ENCODE data around the gene GDPD2. TPM values are rescaled to one million over a fixed set of nuclear protein-coding genes. Genes with fewer than 3 reads are reported as not detected.

GDPD2 gene
- total and polyA plus RNA-seq, 2 donors (not counting 3 experiments of a cell fraction or from before 2014, with no cell fraction given) = 0.08 to 0.29 TPM

DNA sequence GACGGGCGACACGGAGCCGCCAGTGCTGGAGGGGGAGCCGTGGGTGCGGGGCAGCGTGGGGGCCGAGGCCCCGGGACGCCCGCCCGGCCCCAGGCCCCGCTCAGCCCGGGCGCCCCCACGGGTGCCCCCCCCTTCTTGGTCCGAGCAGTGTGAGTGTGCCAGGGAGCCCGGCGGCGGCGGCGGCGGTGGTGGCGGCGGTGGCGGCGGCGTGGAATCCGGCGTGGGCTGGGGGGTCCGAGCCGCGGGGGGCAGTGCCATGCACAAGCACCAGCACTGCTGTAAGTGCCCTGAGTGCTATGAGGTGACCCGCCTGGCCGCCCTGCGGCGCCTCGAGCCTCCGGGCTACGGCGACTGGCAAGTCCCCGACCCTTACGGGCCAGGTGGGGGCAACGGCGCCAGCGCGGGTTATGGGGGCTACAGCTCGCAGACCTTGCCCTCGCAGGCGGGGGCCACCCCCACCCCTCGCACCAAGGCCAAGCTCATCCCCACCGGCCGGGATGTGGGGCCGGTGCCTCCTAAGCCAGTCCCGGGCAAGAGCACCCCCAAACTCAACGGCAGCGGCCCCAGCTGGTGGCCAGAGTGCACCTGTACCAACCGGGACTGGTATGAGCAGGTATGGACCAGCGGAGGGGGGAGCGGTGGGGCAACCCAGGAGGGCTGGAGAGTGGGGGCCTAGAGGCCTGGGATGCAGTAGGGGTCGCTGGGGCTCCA, 22.0 kb downstream of the GDPD2 start:
- H3K9ac ChIP-seq (replicated peaks; ENCODE audit: extremely low read depth, insufficient read depth, low read length) = no peak overlapping the region
- H3K4me2 ChIP-seq (ENCODE audit: insufficient read depth, low read length) = no peak overlapping the region
- TF ChIP-seq, protein P1, sequence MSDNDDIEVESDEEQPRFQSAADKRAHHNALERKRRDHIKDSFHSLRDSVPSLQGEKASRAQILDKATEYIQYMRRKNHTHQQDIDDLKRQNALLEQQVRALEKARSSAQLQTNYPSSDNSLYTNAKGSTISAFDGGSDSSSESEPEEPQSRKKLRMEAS (IDR thresholded peaks at IDR 0.05; ENCODE audit: insufficient read depth, insufficient read length) = no peak
- TF ChIP-seq EZH2 (IDR thresholded peaks at IDR 0.05; ENCODE audit: borderline replicate concordance, low read depth, low read length, severe bottlenecking) = peak; percentile 70
- H4K20me1 ChIP-seq (replicated peaks; ENCODE audit: control insufficient read depth, extremely low read depth, insufficient read depth, low read length) = no peaks in the 10 kb centered on the region
- no peaks in the 10 kb centered on the region for H3K4me1 ChIP-seq (ENCODE audit: control insufficient read depth, extremely low read depth, insufficient read depth, low read length)
- H3K36me3 ChIP-seq (ENCODE audit: control insufficient read depth in 2 of 2, extremely low read depth in 1 of 2, insufficient read depth in 2 of 2, low read length in 2 of 2) = no peaks in the 10 kb centered on the region
- H3K27ac ChIP-seq (ENCODE audit: insufficient read depth, low read depth, low read length) = no peak overlapping the region
- H3K27me3 ChIP-seq (ENCODE audit: control insufficient read depth in 2 of 2, insufficient read depth in 2 of 2, low read length in 2 of 2) = peaks cover 15 to 25% of the 10 kb centered on the region in 2 experiments
- no TSS peak for BruUV-seq (replicated peaks)
- H3K4me3 ChIP-seq (replicated peaks in 1 of 3; ENCODE audit: insufficient read depth in 1 of 3, low read depth in 1 of 3, low read length in 3 of 3) = no peak overlapping the region
- H3K9me3 ChIP-seq (replicated peaks; ENCODE audit: control insufficient read depth, insufficient read depth, low read length) = no peaks in the 10 kb centered on the region
- DNase-seq (ENCODE audit: low read depth, low spot score) = no peak
- ChIA-PET CTCF (no interaction called here), POLR2A (no interaction called here)
- H3K9me1 ChIP-seq (replicated peaks; ENCODE audit: control insufficient read depth, extremely low read depth, insufficient read depth, low read length) = no peaks in the 10 kb centered on the region
- dilution Hi-C loops (cut with MboI; ENCODE audit: extremely low pct_ligation_motif_present, low sequenced_read_pairs) (no loop called here), intact Hi-C loops (cut with micrococcal nuclease) (no loop called here)
- peak overlapping the region; percentile 37 for H2AFZ ChIP-seq (ENCODE audit: low read depth, low read length)
- H3K79me2 ChIP-seq (ENCODE audit: control insufficient read depth, insufficient read depth, low read length) = no peaks in the 10 kb centered on the region
- FAIRE-seq = no peak

DNA sequence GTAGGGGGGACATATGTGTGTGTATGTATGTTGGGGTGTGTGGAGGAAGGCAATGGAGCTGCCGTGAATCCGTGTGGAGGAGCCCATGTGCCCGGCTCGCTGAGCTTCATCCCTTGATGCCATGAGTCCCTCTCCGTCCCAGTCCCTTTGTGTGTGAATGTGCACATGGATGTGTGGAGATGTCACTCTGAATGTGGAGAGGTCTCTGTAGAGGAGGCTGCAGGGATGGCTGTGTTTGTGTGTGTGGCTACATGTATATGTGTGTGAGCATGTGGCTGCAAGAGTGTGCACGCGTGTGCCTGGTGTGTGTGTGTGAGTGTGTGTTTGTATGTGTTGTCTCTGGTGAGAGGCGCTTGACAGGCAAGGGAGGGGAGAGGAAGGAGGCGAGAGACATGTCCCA, 22.8 kb downstream of the GDPD2 start:
- BruUV-seq (replicated peaks) = no TSS peak
- Histone ChIP-seq H3K27ac (ENCODE audit: insufficient read depth, low read depth, low read length) (no peak overlapping the region), H3K9me3 (replicated peaks; ENCODE audit: control insufficient read depth, insufficient read depth, low read length) (no peaks in the 10 kb centered on the region), H2AFZ (ENCODE audit: low read depth, low read length) (no peak overlapping the region), H3K9ac (replicated peaks; ENCODE audit: extremely low read depth, insufficient read depth, low read length) (no peak overlapping the region), H4K20me1 (replicated peaks; ENCODE audit: control insufficient read depth, extremely low read depth, insufficient read depth, low read length) (no peaks in the 10 kb centered on the region), H3K36me3 (ENCODE audit: control insufficient read depth in 2 of 2, extremely low read depth in 1 of 2, insufficient read depth in 2 of 2, low read length in 2 of 2) (no peaks in the 10 kb centered on the region), H3K79me2 (ENCODE audit: control insufficient read depth, insufficient read depth, low read length) (no peaks in the 10 kb centered on the region), H3K9me1 (replicated peaks; ENCODE audit: control insufficient read depth, extremely low read depth, insufficient read depth, low read length) (no peaks in the 10 kb centered on the region), H3K27me3 (ENCODE audit: control insufficient read depth in 2 of 2, insufficient read depth in 2 of 2, low read length in 2 of 2) (peaks cover 15 to 25% of the 10 kb centered on the region in 2 experiments), H3K4me2 (ENCODE audit: insufficient read depth, low read length) (no peak overlapping the region), H3K4me1 (ENCODE audit: control insufficient read depth, extremely low read depth, insufficient read depth, low read length) (no peaks in the 10 kb centered on the region), H3K4me3 (replicated peaks in 1 of 3; ENCODE audit: insufficient read depth in 1 of 3, low read depth in 1 of 3, low read length in 3 of 3) (no peak overlapping the region)
- FAIRE-seq = no peak
- dilution Hi-C loops (cut with MboI; ENCODE audit: extremely low pct_ligation_motif_present, low sequenced_read_pairs) = no loop called here
- POLR2A ChIA-PET = no interaction called here
- TF ChIP-seq EZH2 (IDR thresholded peaks at IDR 0.05; ENCODE audit: borderline replicate concordance, low read depth, low read length, severe bottlenecking) = no peak
- no peak for DNase-seq (ENCODE audit: low read depth, low spot score)
- intact Hi-C loops (cut with micrococcal nuclease) = no loop called here
- CTCF ChIA-PET = no interaction called here
